HCT116 (cell line): ENCODE measurements around the gene NAV3.

Source experiments
- ELF1 ChIP-seq: IDR thresholded peaks from 2 replicates; pipeline ENCODE4 v1.6.1; 2012; ENCODE audit warnings: low read depth, borderline replicate concordance
- EZH2 ChIP-seq: fragments of 200-600 bp; sonication (generic); IDR thresholded peaks from 2 replicates; pipeline ENCODE4 v1.6.1; 2017; ENCODE audit warnings: antibody characterized with exemption, mixed run types
- POLR2A ChIP-seq: IDR thresholded peaks from 2 replicates; pipeline ENCODE4 v1.7.0; 2011; ENCODE audit warnings: borderline replicate concordance; ENCODE audit not compliant: insufficient read depth, insufficient read length; ENCODE audit errors: extremely low read depth
- POLR2AphosphoS5 ChIP-seq: IDR thresholded peaks from 2 replicates; pipeline ENCODE4 v1.6.1; 2011; ENCODE audit warnings: mild to moderate bottlenecking, low read depth, low read length, moderate library complexity
- RAD21 ChIP-seq: IDR thresholded peaks from 2 replicates; pipeline ENCODE4 v1.6.1; 2012; ENCODE audit warnings: low read depth, mild to moderate bottlenecking
- TF ChIP-seq, protein P1 (sequence below), 3 experiments: fragments of 200-600 bp in 1 of 3; sonication (generic) in 1 of 3; IDR thresholded peaks in 2 of 3; conservative IDR thresholded peaks in 1 of 3; 2 replicates each; pipeline ENCODE4 v1.5.1; 2012 to 2017; ENCODE audit warnings: low read depth in 2 of 3, low read length in 2 of 3, antibody characterized with exemption in 1 of 3, borderline replicate concordance in 1 of 3, control low read depth in 1 of 3, mild to moderate bottlenecking in 1 of 3, mixed read lengths in 1 of 3, mixed run types in 1 of 3, moderate library complexity in 1 of 3; ENCODE audit not compliant: insufficient read depth in 1 of 3

DNA sequence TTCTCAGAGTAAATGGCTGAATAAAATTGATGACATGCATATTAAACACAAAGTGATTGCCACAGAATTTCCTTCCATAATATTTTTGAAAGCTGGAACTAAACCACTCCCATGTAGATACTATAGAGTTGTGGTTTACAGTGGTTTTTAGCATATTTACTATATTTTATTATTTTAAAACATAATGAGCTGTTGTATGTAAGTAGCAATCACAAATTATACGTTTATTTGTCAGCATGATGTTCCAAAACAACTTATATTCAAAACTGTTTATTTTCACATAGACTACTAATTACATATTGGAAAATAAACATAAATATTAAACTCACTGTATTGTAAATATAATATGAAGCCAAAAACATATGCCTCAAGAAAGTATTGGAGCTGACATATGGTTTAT, 77.2 kb downstream of the NAV3 start:
- TF ChIP-seq, protein P1, sequence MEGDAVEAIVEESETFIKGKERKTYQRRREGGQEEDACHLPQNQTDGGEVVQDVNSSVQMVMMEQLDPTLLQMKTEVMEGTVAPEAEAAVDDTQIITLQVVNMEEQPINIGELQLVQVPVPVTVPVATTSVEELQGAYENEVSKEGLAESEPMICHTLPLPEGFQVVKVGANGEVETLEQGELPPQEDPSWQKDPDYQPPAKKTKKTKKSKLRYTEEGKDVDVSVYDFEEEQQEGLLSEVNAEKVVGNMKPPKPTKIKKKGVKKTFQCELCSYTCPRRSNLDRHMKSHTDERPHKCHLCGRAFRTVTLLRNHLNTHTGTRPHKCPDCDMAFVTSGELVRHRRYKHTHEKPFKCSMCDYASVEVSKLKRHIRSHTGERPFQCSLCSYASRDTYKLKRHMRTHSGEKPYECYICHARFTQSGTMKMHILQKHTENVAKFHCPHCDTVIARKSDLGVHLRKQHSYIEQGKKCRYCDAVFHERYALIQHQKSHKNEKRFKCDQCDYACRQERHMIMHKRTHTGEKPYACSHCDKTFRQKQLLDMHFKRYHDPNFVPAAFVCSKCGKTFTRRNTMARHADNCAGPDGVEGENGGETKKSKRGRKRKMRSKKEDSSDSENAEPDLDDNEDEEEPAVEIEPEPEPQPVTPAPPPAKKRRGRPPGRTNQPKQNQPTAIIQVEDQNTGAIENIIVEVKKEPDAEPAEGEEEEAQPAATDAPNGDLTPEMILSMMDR (IDR thresholded peaks at IDR 0.05 in 2 of 3, conservative IDR thresholded peaks at IDR 0.05 in 1 of 3; ENCODE audit: borderline replicate concordance in 1 of 3, insufficient read depth in 1 of 3, low read depth in 2 of 3, low read length in 2 of 3) = no peak
- TF ChIP-seq ELF1 (no peak), POLR2AphosphoS5 (no peak), RAD21 (no peak), POLR2A (no peak), EZH2 (no peak)
